HG03558 (cell line): ENCODE data around the gene SYT5.
A peak's percentile ranks its signal among the peaks of the same experiment; 100 is the strongest.
"Not testable (repeated sequence)": the region's sequence is repeated elsewhere in the genome, so short reads cannot be mapped to it uniquely, and the experiment has no call there.

Experiments
- ATAC-seq: cut with Tn5 transposase; IDR thresholded peaks from one replicate; pipeline ENCODE4 v1.9.1; 2021; ENCODE audit warnings: moderate number of reproducible peaks; ENCODE audit not compliant: unreplicated experiment; ENCODE audit errors: extremely low read depth

The SYT5 gene

GRCh38 chr19:55172741-55173140 lies 7.3 kb downstream of the SYT5 start:
- ATAC-seq: no peak

DNA sequence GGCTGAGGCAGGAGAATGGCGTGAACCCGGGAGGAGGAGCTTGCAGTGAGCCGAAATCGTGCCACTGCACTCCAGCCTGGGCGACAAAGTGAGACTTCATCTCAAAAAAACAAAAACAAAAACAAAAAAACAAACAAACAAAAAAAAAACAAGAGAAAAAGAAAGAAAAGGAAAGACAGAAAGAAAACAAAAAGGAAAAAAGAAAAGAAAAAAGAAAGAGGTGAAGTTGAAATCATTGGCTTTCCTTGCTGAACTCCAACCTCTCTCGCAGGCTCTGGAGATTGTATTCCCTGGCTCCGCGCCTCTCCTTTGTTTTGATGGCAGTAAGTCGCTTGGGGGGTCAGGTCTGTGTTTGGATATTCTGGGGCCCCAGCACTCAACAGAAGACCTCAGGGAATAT lies 7.8 kb downstream of the SYT5 start:
- not testable (repeated sequence) for ATAC-seq

DNA sequence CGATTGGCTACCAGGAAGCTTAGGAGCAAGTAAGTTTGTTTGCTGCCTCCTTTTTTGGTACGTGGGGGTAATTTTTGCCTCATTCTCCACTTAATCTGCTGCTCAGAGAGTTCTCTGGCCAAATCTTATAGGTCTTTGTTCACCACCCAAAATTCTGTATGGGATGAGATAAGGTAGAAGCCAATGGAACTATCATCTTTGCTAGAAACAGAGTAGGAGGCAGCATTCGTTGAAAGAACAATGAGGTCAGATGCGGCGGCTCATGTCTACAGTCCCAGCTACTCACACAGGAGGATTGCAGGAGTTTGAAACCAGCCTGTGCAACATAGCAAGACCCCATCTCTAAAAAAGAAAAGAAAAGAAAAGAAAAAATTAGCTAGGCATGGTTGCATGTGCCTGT lies 8.6 kb downstream of the SYT5 start:
- ATAC-seq: no peak

DNA sequence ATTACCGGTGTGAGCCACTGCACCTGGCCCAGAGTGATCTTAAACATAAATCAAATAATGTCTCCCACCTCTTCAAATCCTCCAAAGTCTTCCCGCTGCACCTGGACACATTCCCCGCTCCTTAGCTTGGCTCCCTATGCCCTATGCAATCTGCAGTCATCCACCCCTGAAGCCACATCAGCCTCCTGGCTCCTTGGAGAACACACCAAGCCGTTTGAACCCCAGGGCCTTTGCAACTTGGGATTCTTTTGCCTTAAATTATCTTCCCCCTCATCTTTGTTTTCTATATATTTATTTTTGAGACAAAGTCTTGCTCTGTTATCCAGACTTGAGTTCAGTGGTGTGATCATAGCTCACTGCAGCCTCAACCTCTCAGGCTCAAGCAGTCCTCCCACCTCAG lies 11.0 kb downstream of the SYT5 start:
- ATAC-seq: no peak

DNA sequence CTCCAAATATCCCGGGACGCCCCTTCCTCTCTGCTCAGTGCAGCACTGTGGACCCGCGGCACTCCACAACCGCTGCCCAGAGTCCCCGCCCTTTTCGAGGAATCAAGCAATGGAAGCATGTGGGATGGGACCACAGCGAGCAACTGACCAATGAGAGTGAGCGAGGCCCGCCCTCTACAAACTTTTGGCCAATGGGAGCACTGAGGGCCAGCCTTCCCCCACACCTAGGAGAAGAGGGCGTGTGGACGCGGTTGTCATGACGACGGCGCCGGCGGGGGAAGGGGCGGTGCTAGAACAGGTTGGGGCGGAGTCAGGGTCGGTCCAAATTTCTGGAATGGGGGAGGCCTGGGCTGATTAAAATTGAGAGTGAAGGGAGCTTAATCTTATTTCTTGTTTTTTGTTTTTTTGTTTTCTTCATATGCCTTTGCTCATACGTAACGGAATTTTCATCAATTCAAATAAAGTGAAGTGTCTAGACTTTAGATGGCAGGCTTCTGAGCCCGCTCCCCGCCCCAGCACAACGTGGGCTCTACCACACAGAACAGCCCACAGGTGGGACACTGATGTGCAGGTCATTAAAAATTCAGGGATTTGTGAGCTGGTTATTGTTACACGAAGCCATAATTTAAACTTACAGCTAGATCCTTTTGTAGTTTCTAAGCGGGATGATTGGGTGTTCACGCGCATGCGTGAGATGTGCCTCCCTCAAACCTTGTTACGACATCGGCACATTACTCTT lies 13.4 kb downstream of the SYT5 start, which contains the start of gene DNAAF3:
TSS of gene DNAAF3 (minus strand) at position 84 of the 739 bp plus-strand sequence. CDS start 200 bp downstream, outside the sequence.
- ATAC-seq: peak; percentile 43

- no peak for ATAC-seq
These were observed 14.0 kb downstream of the SYT5 start for GRCh38 chr19:55165952-55166529.

GRCh38 chr19:55161571-55162322 lies 18.3 kb downstream of the SYT5 start:
- ATAC-seq: no peak

GRCh38 chr19:55160986-55161365 lies 19.1 kb downstream of the SYT5 start:
- no peak for ATAC-seq

DNA sequence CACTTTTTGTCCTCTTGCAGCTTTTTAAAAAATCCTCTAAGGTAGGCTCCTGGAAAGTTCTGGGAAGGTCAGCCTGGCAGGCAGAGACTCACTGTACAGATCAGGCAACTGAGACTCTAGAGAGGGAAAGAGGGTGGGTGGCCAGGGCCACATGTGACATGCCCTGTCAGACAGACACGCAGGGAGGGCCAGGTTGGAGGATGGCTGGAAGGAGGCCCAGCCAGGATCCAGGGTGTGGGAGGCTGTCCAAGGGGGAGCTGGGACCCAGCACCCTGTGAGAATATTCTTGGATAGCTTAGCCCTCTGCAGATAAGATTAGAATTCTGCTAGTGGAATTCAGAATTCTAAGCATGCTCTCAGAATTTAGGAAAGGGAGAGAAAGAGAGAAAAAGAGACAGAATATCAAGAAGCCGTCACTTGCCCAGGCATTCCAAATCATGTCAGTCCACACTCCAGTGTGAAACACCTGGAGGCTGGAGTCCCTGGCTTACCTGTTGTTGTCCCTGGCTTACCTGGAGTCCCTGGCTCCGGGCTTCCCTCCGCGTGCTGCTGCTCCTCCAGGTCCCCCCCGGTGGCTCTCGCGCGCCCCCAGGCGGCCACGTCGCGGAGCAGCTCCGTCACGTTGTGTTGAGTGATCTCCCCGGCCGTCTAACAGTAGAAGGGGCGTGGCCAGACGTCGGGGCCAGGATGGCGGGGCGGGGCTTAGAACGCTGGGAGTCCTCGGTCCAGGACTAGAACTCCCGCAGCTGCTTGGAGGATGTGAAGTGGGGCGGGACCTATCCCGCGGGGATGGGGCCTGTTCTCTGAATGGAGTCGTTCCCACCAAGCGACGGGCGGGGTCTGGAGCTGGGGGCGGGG lies 19.7 kb downstream of the SYT5 start:
- no peak for ATAC-seq

- no peak for ATAC-seq
These were observed 21.0 kb downstream of the SYT5 start for GRCh38 chr19:55158848-55159749.

GRCh38 chr19:55158423-55158822 lies 21.7 kb downstream of the SYT5 start:
- ATAC-seq: no peak

DNA sequence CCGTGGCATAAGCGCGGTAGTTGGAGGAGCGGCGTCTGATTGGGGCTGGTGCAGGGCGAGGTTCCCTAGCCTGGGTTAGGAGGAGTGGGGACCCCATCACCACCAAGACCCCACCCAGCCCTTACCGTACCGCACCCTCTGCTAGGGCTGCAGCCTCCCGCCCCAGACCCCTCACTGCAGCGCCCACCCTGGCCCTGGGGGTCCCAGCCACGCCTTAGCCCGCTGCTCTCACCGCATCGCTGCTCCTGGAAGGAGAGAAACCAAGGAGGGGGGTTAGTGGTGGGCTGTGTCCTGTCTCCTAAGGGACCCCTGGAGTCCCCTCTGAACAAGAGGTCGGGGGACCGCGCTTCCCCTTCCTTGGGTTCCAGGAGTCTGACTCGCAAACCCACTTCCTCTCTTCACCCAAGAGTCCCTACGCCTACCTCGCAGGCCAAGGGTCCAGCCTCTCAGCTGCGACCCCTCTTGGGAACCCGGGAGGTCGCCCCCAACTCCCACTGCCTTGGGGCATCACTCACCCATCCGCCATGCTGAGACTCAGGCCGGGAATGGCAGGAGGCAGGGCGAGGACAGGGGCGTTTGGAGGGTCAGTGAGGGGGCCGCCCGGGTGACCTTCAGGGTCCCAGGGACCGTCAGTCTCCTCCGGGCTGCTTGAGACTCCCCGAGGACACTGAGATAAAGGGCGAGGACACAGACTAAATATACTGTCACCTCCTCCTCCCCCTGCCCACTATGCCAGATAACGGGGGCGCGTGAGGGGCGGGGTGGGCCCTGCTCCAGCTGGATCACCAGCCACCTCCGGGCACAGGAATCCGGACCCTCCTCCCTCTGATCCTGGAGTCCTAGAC lies 22.8 kb downstream of the SYT5 start, which contains the start of gene TNNI3:
TSS of gene TNNI3 (minus strand) at position 669 of the 845 bp plus-strand sequence. CDS start at position 526, 143 bp downstream.
- ATAC-seq: no peak

DNA sequence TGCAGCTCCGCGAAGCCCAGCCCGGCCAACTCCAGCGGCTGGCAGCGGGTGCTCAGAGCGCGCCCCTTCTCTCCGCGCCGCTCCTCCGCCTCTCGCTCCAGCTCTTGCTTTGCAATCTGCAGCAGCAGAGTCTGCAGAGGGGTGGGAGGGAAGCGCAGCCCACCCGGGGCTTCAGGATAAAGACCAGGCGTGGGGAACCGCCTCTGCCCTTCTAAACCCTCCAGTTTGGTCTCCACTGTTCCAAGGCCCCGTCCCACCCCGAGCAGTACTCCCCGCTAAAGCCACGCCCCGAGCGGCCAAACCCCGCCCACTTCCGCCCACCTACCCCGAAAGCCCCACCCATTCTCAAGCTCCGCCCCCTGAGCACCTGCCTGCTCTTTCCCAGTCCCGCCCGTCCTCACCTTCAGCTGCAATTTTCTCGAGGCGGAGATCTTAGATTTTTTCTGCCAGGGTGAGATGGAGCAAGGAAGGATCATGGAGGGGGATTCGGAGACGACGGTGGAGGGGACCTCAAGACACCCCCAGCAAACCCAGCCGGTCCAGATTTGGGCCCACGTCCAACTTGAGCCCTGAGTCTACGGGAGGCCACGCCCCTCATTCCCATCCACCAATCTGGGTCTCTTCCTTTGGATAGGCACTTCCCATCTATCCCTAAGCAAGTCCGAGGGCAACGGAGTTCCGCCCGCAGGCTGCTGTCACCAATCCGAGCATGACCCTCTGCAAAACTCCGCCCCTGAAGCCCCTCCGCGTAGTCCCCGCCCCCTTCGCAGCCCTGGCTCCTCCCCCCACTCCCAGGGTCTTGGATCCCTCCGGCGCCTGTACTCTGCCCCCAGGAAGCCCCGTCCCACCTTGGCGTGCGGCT lies 23.7 kb downstream of the SYT5 start:
- ATAC-seq: no peak

- ATAC-seq: not testable (repeated sequence)
These were observed 24.3 kb downstream of the SYT5 start for GRCh38 chr19:55155784-55156183.

GRCh38 chr19:55153652-55154264 lies 26.3 kb downstream of the SYT5 start:
- no peak for ATAC-seq

GRCh38 chr19:55152017-55152416 lies 28.1 kb downstream of the SYT5 start:
- ATAC-seq: no peak
